GM18867 (cell line): ENCODE measurements around the gene TICAM2.

Experiments used
- ATAC-seq: cut with Tn5 transposase; IDR thresholded peaks from one replicate; pipeline ENCODE4 v1.9.1; 2021; ENCODE audit warnings: mild to moderate bottlenecking, moderate library complexity; ENCODE audit not compliant: unreplicated experiment

Gene TICAM2

DNA sequence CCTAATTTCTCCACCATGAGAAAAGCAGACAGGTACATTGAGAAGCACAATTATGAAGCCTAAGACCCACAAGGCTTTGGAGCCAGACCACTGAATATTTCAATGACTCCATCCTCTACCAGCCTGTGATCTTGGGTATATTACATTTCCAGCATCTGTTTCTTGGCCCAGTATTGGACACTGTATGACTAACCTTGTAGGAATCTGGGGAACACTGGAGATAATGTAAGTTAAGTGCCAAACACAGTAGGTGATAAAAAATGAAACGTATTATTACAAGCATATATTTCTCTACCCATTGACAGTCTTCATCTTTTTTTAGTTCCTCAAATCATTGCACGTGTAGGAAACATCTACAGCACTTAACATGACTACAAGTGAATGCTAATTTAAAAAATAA lies 29.1 kb downstream of the TICAM2 start:
- ATAC-seq = no peak

DNA sequence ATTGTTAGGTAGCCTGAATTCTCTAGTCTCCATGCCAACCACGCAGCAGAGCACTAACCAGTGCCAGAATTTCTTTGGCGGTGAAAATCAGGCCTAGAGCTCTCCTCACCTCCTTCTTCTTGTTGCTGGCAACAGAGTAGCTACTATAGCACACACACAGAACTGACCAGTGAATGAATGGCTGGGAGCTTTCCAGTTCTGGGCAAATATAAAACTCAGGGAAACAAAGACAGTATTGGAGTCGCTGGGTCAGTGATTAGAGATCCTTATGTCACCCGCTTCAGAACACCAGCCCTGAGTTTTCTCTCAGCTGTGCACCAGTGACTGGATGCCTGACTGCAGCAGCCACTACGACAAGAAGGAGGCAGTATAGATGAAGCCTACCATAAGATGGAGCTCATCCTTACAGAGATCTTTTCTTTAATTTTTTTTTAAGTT lies 30.8 kb downstream of the TICAM2 start:
- no peak for ATAC-seq

DNA sequence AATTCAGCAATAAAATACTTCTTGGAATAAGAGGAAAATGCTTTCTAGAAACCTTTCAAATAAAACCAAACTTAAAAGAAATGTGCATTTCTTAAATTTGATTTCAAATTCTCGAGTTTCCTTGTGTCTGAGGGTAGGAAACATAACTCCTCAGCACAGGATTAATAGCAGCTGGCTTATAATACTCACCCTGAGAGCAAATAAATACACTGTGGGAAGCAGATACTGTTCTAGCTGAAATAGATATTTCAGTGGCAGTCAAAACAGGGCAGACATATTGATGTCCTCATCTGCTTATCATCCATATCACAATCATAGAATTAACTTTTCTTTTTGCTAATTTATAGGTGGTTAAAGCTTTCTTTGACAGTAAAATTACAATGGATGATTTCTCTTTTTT lies 33.6 kb downstream of the TICAM2 start:
- ATAC-seq = no peak

DNA sequence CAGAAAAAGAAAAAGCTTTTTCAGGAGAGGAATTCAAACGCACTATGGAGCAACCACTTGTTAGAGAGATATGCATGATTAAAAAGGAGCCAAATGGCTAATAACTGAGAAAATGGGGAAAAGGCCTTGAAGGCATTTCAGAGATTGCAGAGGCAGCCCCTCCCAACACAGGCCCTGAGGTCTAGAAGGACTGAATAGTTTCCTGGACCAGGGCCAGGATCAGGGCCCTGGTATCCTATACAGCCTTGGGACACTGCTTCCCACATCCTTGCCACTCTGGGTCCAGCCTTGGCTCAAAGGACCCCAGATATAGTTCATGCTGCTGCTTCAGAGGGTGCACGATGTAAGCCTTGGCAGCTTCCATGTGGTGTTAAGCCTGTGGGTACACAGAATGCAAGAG lies 37.0 kb downstream of the TICAM2 start:
- ATAC-seq = no peak

DNA sequence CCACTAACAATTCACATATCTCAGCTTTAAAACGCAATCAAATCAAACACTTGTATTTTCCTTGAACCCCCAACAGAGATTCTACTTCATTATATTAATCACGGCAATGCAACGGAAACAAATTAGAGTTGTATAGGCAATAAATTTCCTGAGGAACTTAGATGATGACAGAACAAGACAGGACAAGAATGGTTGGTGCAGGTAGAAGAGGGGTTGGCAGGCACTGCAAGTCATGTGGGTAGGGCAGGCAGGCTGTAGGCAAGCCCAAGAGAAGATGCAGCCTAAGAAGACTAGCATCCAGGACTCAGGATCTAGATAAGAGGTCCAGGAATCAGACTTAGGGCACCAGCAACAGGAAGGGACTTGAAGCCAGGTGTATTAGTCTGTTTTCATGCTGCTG lies 41.1 kb downstream of the TICAM2 start:
- no peak for ATAC-seq

DNA sequence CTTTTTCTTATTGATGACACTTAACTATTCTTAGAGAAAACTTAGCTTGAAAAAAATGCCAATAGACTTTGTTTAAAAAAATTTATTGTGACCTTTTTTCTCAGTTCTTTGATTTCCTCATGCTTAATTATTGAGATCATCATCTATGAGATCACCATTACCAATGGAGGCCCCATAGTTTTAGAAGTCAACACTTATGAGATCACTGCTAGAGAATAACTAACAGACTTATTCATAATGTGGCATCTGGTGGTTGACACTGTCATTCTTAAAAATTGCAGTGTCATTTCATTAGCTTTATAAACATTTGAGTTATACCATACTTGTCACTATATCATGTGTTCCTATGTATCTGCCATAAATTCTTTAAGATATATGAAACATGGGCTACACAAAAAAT lies 42.8 kb downstream of the TICAM2 start:
- ATAC-seq = no peak

DNA sequence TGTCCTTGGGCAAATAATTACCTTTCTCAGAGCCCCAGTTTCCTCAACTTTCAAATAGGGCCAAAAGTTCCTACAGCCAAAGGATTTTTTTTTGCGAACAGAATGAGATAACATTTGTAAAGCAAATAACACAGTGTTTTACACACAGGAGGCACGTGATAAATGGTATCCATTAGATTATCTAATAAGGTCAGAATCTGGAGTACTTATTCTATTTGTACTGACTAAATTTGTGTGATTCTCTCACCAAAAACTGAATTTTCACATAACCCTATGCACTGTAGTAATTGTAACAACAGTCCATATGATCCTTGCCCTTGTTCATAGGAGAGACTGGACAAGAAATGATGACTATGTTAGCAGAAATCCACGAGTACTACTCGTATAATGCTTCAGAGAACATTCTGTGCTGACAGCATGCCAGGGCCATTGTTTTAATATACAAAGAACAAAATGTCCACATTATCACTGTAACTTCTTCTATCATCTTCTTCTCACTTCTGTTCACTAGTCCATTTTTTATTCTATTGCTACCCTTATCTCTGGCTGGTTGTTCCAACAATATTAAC lies 43.8 kb downstream of the TICAM2 start:
- no peak for ATAC-seq

DNA sequence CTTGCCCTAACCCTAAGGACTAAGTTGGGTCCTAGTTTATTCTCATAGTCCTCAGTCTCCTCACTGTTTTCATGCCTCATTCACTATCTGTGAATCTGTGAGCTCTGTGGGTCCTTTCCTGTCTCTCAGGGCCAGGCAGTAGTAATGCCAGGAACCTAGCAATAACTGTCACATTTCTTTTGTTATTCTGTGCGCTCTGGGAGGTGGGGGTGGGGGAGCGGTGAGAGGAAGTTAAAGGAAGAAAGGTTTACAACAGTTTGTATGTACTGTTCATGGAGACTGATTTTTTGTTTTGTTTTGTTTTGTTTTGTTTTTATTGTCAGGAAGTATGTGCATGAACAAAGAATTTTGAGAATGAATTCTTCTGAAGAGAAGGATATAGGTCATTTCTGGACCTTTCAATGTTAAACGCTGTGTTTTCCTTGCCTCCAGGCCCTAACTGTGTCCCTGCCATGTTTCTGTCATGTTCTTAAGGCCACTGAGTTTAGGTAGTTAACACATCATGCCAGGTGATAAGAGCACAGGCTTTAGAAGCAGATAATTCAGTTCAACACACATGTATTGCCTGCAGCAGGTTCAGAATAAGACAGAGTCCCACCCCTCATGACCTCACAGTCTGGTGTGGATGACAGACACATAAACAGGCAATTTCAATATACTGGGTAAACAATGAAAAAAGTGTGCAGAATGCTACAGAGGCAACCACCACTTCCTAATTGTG lies 44.5 kb downstream of the TICAM2 start:
- no peak for ATAC-seq

DNA sequence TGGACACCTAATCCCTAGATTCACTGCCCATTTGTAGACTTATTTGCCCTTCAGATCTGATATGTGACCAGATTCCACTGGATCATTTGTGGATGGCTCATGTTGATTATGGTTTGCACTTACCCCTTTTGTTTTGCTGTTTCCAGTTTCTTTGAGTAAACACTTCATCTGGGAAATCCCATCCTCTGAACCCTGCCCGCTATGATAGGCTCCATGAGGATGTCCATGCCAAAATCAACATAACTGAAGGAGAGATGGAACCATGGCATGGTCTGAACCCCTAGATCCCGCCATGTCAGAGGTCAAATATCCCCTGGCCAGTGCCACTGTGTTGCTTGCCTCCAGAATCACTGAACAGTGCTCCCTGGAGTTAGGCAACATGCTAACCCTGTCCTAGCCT lies 46.0 kb downstream of the TICAM2 start:
- ATAC-seq = no peak

DNA sequence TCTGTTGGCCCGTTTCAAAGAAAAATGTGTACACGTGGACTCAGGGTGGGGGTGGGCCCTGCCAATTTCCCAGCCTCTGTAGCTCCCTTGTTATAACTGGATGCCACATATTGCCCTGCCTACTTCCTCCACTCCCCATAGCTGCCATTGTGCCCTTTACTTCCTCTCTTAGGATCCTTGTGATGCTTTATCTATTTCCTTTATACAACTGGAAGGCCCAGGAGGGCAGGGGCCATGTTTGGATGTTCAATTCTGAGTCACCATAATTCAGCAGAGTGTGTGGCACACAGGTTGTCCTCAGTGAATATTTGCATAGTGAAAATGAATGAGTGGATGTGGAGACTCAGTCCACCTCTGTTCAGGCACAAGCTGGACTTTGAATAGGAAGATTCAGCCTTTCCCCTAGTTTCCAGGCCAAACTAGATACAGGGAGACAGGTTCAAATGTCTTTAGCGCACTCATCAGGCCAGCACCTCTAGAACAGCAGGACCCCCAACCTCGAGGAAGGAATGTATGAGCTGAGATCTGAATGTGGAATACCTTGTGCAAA lies 47.1 kb downstream of the TICAM2 start:
- ATAC-seq = no peak

DNA sequence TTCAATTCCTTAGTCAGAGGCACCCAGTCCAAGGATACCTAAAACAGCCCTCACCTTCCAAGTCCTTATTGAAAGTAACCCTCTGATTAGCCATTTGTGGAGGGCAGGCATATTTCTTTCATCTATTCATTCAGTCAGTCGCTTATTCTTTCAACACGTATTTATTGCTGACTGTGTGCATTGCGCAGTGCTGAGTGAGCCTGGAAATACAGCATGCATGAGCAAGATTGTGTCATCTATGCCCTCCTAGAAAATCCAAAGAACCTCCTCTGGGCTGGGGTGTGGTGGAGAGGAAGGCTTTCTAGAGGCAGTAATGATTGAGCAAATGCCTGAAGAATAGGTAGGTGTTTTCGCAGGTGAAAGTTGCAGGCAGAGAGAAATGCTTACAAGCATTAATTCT lies 49.2 kb downstream of the TICAM2 start:
- ATAC-seq = no peak

DNA sequence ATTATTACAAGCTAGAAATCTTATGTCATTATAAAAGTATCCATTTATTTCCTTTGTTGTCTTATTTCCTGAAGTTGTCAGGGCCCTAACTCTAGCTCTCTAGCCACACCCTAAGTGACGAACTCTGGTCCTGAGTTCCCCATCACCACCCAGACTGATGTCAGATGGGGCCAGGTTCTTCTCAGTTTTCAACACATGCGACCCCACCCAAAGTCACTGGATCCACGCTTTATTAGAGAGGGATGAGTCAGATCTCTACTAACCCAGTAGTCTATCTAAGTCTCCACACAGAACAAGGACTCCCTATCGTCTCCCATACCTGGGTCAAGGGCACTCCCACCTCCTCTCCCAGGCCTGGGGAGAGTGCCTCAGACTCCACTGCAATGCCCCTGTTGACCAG lies 50.9 kb downstream of the TICAM2 start:
- ATAC-seq = no peak

DNA sequence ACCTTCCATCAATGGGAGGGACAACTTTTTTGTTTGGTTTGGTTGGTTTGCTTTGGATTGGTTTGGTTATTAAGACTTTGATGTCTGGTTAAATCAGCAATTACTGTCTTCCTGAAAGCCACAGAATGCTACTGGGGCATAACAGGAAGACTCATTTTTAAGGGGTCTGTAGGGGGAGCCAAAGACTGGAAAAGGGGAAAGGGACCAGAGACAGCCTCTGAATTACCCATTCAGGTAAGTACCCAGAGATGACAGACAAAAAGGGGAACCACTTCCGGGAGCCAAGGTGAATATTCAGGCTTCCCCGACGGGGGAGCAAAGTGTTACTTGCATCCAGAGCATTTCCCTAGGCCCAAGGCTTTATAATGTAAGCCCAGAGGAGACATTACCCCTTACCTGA lies 53.1 kb downstream of the TICAM2 start:
- no peak for ATAC-seq

DNA sequence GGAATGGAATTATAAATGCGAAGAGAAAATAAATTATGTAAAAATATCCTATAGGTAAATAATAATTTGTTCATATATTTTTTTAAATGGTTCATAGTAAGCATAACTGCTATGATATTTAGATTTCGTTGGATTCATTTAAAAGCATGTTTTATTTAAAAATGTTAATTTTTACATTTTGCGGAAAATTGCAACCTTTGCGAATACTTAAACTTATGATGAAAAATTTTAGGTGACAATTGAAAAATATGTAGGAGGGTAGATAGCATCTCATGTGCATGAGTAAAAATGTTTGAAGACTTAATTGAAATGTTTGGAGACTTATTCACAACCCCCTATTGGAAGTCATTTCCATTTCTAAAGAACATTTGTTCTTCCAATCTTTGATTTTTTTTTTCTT lies 53.6 kb downstream of the TICAM2 start:
- ATAC-seq = no peak

DNA sequence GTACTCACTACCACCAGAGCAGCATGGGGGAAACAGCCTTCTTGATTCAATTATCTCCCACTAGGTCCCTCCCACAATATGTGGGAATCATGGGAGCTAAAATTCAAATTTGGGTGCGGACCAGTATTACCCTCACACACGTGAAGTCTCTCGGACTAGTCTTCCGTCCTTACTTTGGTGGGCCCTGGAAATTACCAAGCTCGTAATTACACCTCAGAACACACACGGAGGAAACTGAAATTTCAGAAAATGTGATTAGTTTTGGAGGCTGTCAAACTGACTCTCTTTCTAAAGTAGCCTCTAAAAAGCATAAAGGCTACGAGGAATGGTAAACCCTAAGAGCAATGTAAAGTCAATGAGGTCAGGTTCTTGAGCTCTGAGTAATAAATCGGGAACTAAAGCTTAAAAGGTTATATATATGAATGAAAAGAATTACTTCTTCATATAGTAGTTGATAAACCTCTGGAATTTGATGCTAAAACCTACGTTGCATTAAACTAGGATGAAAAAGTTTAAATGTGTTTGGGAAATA lies 56.9 kb downstream of the TICAM2 start:
- ATAC-seq = no peak

DNA sequence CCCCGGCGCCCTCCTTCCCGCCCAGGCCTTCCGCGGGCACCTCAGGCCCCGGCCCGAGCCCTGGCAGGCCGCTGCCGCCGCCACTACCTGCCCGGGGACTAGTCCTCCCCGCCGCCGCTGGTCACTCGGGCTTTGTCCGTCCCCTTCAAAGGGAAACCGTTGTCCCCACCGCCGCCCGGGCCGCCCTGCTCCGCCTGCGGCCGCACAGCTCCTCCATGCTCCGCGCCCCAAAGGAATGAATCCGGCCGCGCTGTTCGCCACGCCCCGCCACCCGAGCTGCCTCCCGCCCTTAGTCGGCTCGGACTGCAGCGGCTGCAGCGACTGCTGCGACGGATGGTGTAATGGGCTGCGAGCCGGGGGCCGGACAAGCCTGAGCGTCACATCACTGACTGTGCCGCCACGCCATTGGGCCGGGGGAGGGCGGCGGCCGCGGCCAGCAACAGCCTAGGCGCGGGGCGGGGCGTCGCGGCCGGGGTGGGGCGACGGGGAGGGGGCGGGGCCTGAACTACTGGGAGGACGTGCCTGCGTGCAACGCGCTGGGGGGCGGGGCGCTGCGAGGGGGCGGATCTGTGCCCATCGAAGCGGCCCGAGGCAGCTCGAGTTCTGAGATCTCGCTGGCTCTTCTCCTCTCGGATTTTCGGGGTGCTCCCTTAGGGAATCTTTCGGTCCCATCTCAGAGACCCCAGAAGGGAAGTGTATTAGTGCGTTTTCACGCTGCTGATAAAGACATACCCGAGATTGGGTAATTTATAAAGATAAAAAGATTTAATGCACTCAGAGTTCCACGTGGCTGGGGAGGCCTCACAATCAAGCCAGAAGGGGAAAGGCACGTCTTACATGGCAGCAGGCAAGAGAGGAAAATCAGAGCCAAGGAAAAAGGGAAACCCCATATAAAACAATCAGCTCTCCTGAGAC lies 57.6 kb downstream of the TICAM2 start, which contains the start of gene FEM1C:
FEM1C (minus strand) TSS at position 340 of the 915 bp plus-strand sequence. CDS start 1,282 bp downstream, outside the sequence.
- peak; percentile 96 for ATAC-seq

DNA sequence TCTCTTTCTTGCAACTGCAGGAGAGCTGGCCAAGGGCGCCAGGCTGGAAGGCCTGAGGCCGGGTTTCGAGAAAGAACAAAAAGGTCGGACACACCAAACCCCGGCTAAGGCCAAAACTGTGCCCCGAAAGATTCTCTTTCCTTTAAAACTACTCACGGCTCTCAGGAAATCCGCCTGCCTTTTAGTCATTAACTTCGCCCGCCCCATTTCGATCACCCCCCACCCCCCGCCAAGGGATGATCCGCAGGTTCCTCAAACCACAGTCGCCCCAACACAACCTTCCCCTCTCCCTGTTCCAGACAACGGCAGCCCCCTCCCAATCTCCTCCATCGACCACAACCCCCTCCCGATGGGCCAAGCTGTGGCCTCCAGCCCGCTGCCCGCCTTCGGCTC lies 58.2 kb downstream of the TICAM2 start:
- no peak for ATAC-seq

DNA sequence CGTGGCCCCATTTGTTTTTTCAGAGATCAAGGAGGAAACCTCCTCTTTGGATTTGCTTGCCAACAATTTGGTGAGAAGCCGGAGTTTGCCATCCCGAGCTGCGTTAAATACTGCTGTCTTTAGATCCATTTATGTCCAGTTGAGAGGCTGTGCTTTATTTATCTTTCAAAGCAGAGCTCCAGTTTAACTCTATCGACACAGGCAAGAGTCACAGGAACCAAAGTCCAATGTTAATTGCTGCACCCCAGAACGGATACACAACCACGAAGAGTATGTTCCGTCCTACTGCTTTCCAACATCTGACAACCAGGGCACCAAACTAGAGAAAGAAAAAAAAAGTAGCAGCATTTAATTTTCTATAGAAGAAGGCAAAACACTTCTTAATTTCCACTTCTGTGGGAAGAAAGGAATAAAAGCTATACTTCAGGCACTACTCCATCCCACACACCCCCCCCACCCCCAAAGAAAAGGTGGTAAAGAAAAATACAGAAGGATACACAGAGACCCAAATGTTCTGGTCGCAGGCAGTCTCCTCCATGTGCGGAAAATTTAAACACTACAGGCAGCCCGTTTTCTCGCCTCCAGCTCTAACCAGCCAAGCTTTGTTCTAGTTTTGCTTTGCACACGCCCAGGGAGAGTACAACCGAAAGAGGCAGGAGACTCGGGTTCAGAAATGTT lies 58.8 kb downstream of the TICAM2 start:
- ATAC-seq = peak; percentile 34

DNA sequence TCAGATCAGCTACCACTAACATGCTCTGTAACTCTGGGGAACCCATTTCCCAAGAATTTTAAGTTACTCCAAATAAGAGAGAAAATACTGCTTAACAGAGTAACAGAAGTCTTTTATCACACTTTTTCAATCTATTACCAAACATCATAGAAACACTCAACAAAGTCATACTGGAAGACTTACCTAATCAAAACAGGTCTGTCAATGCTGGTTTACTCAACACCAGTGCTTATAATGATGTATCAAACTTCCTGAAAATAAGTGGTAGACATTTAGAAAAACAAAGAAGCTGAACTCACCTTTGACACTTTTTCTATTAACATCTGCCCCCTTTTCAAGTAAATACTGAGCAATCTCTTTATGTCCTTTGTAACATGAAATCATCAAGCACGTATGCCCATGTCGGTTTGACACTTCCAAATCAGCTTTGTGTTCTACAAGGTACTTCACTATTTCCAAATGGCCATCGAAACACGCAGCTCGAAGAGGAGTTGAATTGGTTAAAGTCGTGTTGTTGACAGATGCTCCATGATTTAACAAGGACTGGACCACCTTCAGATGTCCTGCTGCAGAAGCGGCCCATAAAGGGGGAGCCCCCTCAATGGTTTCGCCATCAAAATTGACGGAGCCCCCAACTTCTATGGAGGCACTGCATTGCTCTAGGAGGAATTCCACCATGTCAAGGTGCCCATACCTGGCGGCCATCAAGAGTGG lies 59.5 kb downstream of the TICAM2 start:
- no peak for ATAC-seq

DNA sequence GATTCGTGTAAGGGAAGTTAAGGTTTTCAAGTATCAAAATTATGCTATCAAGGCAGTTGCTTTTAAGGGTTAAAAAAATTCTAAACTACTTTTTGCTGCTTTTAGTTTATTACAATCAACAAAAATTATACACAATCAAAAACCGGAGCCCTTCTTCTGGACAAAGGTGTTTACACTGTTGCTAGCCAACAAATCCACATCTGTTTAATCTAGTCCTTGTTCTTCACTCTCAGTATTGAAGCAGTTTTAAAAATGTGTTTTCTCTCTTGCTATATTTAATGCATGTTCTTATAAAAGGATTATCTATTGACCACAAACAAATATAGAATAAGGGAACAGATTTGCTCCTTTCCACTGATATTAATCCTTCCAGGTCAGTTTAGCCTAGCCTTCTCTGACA lies 60.2 kb downstream of the TICAM2 start:
- ATAC-seq = no peak
